ENCODE results near the gene HMCN2. TPM values are rescaled to one million over a fixed set of nuclear protein-coding genes. Genes with fewer than 3 reads are reported as not detected.

HMCN2 gene
- polyA plus RNA-seq, 2 of the 4 experiments (the other 2 are of a cell fraction): 0.01 TPM; not detected in 1

GRCh38 chr9:130466537-130467217 is 201.1 kb downstream of the HMCN2 start:
- no peak for DNase-seq (ENCODE audit: low read depth in 1 of 2, low spot score in 1 of 2)
- CTCF ChIA-PET: interaction anchor here (7.7 to 17.4 kb wide), 2 partner anchors 14 to 217 kb away, joined by 46 to 453 read pairs; no protein-coding TSS in a partner anchor
- 67% methylated on average over 14 of the region's 20 CpGs for WGBS (ENCODE audit: missing lambda C conversion rate)
- Histone ChIP-seq H3K4me2 (no peak overlapping the region), H3K27ac (no peak overlapping the region), H3K4me1 (no peaks in the 10 kb centered on the region), H3K9me3 (no peaks in the 10 kb centered on the region), H3K4me3 (no peak overlapping the region)
- no peak for TF ChIP-seq EHF (CRISPR knock-in tag; IDR thresholded peaks at IDR 0.05)
- no peak for TF ChIP-seq BHLHE40 (IDR thresholded peaks at IDR 0.05; ENCODE audit: low read depth, low read length)
- no peak for TF ChIP-seq ZSCAN20 (CRISPR knock-in tag; IDR thresholded peaks at IDR 0.05)
- no peak for TF ChIP-seq HOXA7 (CRISPR knock-in tag; IDR thresholded peaks at IDR 0.05)
- no peak for TF ChIP-seq EP300 (IDR thresholded peaks at IDR 0.05)
- TF ChIP-seq, protein P1, sequence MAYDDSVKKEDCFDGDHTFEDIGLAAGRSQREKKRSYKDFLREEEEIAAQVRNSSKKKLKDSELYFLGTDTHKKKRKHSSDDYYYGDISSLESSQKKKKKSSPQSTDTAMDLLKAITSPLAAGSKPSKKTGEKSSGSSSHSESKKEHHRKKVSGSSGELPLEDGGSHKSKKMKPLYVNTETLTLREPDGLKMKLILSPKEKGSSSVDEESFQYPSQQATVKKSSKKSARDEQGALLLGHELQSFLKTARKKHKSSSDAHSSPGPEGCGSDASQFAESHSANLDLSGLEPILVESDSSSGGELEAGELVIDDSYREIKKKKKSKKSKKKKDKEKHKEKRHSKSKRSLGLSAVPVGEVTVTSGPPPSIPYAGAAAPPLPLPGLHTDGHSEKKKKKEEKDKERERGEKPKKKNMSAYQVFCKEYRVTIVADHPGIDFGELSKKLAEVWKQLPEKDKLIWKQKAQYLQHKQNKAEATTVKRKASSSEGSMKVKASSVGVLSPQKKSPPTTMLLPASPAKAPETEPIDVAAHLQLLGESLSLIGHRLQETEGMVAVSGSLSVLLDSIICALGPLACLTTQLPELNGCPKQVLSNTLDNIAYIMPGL (CRISPR knock-in tag; IDR thresholded peaks at IDR 0.05; ENCODE audit: borderline replicate concordance): no peak
- TF ChIP-seq HOXB13 (CRISPR knock-in tag; IDR thresholded peaks at IDR 0.05; ENCODE audit: low read depth): no peak
- TF ChIP-seq ZNF302 (CRISPR knock-in tag; IDR thresholded peaks at IDR 0.05): no peak
- TF ChIP-seq ZC3H11A (IDR thresholded peaks at IDR 0.05): no peak
- no peak for TF ChIP-seq FOXS1 (CRISPR knock-in tag; IDR thresholded peaks at IDR 0.05)
- no peak for TF ChIP-seq HOXB5 (CRISPR knock-in tag; IDR thresholded peaks at IDR 0.05)
- TF ChIP-seq NPAS2 (CRISPR knock-in tag; IDR thresholded peaks at IDR 0.05; ENCODE audit: borderline replicate concordance): no peak
- TF ChIP-seq, protein P2, sequence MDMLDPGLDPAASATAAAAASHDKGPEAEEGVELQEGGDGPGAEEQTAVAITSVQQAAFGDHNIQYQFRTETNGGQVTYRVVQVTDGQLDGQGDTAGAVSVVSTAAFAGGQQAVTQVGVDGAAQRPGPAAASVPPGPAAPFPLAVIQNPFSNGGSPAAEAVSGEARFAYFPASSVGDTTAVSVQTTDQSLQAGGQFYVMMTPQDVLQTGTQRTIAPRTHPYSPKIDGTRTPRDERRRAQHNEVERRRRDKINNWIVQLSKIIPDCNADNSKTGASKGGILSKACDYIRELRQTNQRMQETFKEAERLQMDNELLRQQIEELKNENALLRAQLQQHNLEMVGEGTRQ (IDR thresholded peaks at IDR 0.05): no peak
- TF ChIP-seq CHD4 (IDR thresholded peaks at IDR 0.05; ENCODE audit: borderline replicate concordance): no peak
- TF ChIP-seq NR3C1 (IDR thresholded peaks at IDR 0.05): no peak
- TF ChIP-seq REST (IDR thresholded peaks at IDR 0.05): no peak
- no peak for TF ChIP-seq MAX (IDR thresholded peaks at IDR 0.05)
- no peak for ATAC-seq
- no peak for FAIRE-seq
- POLR2A ChIA-PET: no interaction called here

DNA sequence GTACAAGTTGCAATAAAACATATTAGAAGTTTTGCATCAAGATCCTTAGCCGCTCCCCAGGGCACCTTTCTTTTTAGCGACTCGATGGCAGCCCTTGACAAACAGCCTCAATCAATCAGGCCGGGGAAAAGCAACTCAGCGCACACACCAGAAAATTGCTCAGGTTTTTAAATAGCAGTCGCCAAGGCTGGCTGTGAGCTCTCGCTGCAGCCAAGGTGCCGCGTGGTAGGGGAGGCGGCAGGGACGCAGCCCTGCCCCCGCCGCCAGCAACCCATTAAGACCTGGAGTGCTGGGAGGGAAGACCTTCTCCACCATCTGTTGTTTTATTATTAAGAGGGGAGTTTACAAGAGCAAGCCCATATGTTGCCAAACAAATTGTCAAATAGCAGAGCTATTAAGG is 201.8 kb downstream of the HMCN2 start:
- no peak for TF ChIP-seq HDAC2 (IDR thresholded peaks at IDR 0.05)
- no peak overlapping the region for H3K4me3 ChIP-seq
- ATAC-seq: no peak
- no peak overlapping the region for H3K4me2 ChIP-seq
- CTCF ChIA-PET: interaction anchor here (0.7 to 17.4 kb wide), 4 partner anchors 13 to 216 kb away, joined by 3 to 453 read pairs (median 25); no protein-coding TSS in a partner anchor
- POLR2A ChIA-PET: no interaction called here
- WGBS (ENCODE audit: missing lambda C conversion rate): 88% methylated on average over 13 of the region's 13 CpGs
- no peaks in the 10 kb centered on the region for H3K4me1 ChIP-seq
- H3K27ac ChIP-seq: no peak overlapping the region
- H3K9me3 ChIP-seq: no peaks in the 10 kb centered on the region
- no peak for DNase-seq (ENCODE audit: low read depth in 1 of 2, low spot score in 1 of 2)
- no peak for FAIRE-seq
